ENCODE results near the gene ASIC5. TPM values are rescaled to one million over a fixed set of nuclear protein-coding genes. Genes with fewer than 3 reads are reported as not detected.

The ASIC5 gene
- total RNA-seq, 2 donors from 2014 or later = 0.15 TPM; not detected in 1

- Histone ChIP-seq H3K4me1 (no peaks in the 10 kb centered on the region), H3K36me3 (no peaks in the 10 kb centered on the region), H3K9ac (ENCODE audit: low read depth in 2 of 2, low read length in 2 of 2) (no peak overlapping the region), H3K4me3 (no peak overlapping the region), H3K27ac (no peak overlapping the region), H3K27me3 (no peaks in the 10 kb centered on the region), H3K9me3 (no peaks in the 10 kb centered on the region)
- no peak for DNase-seq
- intact Hi-C loops (cut with DNase I) = no loop called here
- no peak for TF ChIP-seq CTCF (IDR thresholded peaks at IDR 0.05)
Measured at GRCh38 chr4:155854582-155855226, 11.4 kb downstream of the ASIC5 start.

DNA sequence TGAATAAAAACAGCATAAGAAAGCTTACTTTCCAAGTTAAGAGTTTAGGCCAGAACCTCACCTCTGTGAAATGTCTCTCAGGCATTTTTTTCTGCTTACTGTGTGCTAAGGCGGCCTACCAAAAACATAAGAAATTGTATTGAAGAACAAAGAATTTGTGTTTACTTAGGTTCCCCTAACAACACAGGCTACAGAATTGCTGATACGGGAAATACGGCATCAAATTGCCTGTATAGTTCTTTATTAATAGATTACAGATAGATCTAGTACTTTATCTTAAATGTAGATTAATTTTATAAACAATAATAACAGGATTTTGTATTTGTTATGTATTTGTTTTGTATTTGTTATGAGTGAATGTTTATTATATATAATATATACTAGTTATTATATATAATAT, 12.9 kb downstream of the ASIC5 start:
- intact Hi-C loops (cut with DNase I) = no loop called here
- Histone ChIP-seq H3K36me3 (no peaks in the 10 kb centered on the region), H3K4me3 (no peak overlapping the region), H3K9ac (ENCODE audit: low read depth in 2 of 2, low read length in 2 of 2) (no peak overlapping the region), H3K4me1 (no peaks in the 10 kb centered on the region), H3K27ac (no peak overlapping the region), H3K27me3 (no peaks in the 10 kb centered on the region), H3K9me3 (no peaks in the 10 kb centered on the region)
- no peak for DNase-seq
- TF ChIP-seq CTCF (IDR thresholded peaks at IDR 0.05) = no peak

- TF ChIP-seq CTCF (IDR thresholded peaks at IDR 0.05) = no peak
- H3K9me3 ChIP-seq = no peaks in the 10 kb centered on the region
- intact Hi-C loops (cut with DNase I) = no loop called here
Measured at GRCh38 chr4:155849042-155849441, 17.0 kb downstream of the ASIC5 start.

GRCh38 chr4:155846929-155847328, 19.1 kb downstream of the ASIC5 start:
- Histone ChIP-seq H3K9ac (ENCODE audit: low read depth in 2 of 2, low read length in 2 of 2) (no peak overlapping the region), H3K4me1 (no peaks in the 10 kb centered on the region), H3K9me3 (no peaks in the 10 kb centered on the region), H3K27me3 (no peaks in the 10 kb centered on the region), H3K36me3 (no peaks in the 10 kb centered on the region), H3K27ac (no peak overlapping the region), H3K4me3 (no peak overlapping the region)
- intact Hi-C loops (cut with DNase I) = no loop called here
- DNase-seq = no peak
- no peak for TF ChIP-seq CTCF (IDR thresholded peaks at IDR 0.05)

More at GRCh38 chr4:155849042-155849441, 17.0 kb downstream of the ASIC5 start:
- no peaks in the 10 kb centered on the region for H3K36me3 ChIP-seq
- H3K9ac ChIP-seq (ENCODE audit: low read depth in 2 of 2, low read length in 2 of 2) = no peak overlapping the region
- H3K27ac ChIP-seq = no peak overlapping the region
- H3K4me1 ChIP-seq = no peaks in the 10 kb centered on the region
- H3K4me3 ChIP-seq = no peak overlapping the region
- no peak for DNase-seq
- H3K27me3 ChIP-seq = no peaks in the 10 kb centered on the region

GRCh38 chr4:155842080-155842479, 24.0 kb downstream of the ASIC5 start:
- no peak overlapping the region for H3K27ac ChIP-seq

More at GRCh38 chr4:155842080-155842479, 24.0 kb downstream of the ASIC5 start:
- no peak for TF ChIP-seq CTCF (IDR thresholded peaks at IDR 0.05)
- H3K4me3 ChIP-seq = no peak overlapping the region
- DNase-seq = no peak
- H3K9ac ChIP-seq (ENCODE audit: low read depth in 2 of 2, low read length in 2 of 2) = no peak overlapping the region
- H3K27me3 ChIP-seq = no peaks in the 10 kb centered on the region
- no peaks in the 10 kb centered on the region for H3K9me3 ChIP-seq
- no peaks in the 10 kb centered on the region for H3K36me3 ChIP-seq
- H3K4me1 ChIP-seq = no peaks in the 10 kb centered on the region
- intact Hi-C loops (cut with DNase I) = no loop called here
